HepG2 (cell line): ENCODE results near the gene GLT1D1. TPM values are rescaled to one million over a fixed set of nuclear protein-coding genes. Genes with fewer than 3 reads are reported as not detected.

ENCODE experiments used
- CBX1 ChIP-seq: IDR thresholded peaks from one replicate; pipeline ENCODE4 v1.6.1; 2016; ENCODE audit warnings: antibody characterized with exemption, low read depth
- DMAP1 ChIP-seq: IDR thresholded peaks from 2 replicates; pipeline ENCODE4 v1.6.1; 2016
- GABPA ChIP-seq, 2 experiments: IDR thresholded peaks; 2 replicates each; pipeline ENCODE4 v1.6.1; 2011 to 2016; ENCODE audit warnings: low read depth in 2 of 2, low read length in 1 of 2, missing biosample characterization in 1 of 2, missing genetic modification characterization in 1 of 2
- HNRNPL ChIP-seq: fragments of 200-400 bp; formaldehyde crosslinking; IDR thresholded peaks from 2 replicates; pipeline ENCODE4 v1.6.1; 2017; ENCODE audit warnings: mild to moderate bottlenecking, low read depth, low read length
- HNRNPLL ChIP-seq: fragments of 200-400 bp; formaldehyde crosslinking; IDR thresholded peaks from 2 replicates; pipeline ENCODE4 v1.6.1; 2017; ENCODE audit warnings: mild to moderate bottlenecking, low read depth, low read length; ENCODE audit not compliant: poor library complexity, severe bottlenecking
- KDM4B ChIP-seq: sonication (generic); formaldehyde crosslinking; IDR thresholded peaks from 2 replicates; pipeline ENCODE4 v1.4.0; 2020; ENCODE audit warnings: missing genetic modification reagents
- KDM5A ChIP-seq: fragments of 200-600 bp; sonication (generic); IDR thresholded peaks from 2 replicates; pipeline ENCODE4 v1.7.0; 2018; ENCODE audit warnings: antibody characterized with exemption, mild to moderate bottlenecking, low read length, borderline replicate concordance
- MTA1 ChIP-seq: sonication (generic); formaldehyde crosslinking; IDR thresholded peaks from 2 replicates; pipeline ENCODE4 v1.4.0; 2020; ENCODE audit warnings: missing genetic modification reagents, mild to moderate bottlenecking, borderline replicate concordance
- PCBP1 ChIP-seq: fragments of 200-400 bp; formaldehyde crosslinking; IDR thresholded peaks from 2 replicates; pipeline ENCODE4 v1.6.1; 2017; ENCODE audit warnings: mild to moderate bottlenecking, low read depth, low read length, borderline replicate concordance
- SIN3B ChIP-seq: fragments of 150-350 bp; IDR thresholded peaks from 2 replicates; pipeline ENCODE4 v1.6.1; 2014; ENCODE audit warnings: low read length
- SSRP1 ChIP-seq: IDR thresholded peaks from 2 replicates; pipeline ENCODE4 v1.6.1; 2016; ENCODE audit warnings: control low read depth
- TMF1 ChIP-seq: sonication (generic); formaldehyde crosslinking; IDR thresholded peaks from 2 replicates; pipeline ENCODE4 v1.8.1; 2022; ENCODE audit warnings: low read depth, missing genetic modification reagents
- ZNF558 ChIP-seq: sonication (generic); formaldehyde crosslinking; IDR thresholded peaks from 2 replicates; pipeline ENCODE4 v1.9.0; 2022; ENCODE audit warnings: mild to moderate bottlenecking, missing genetic modification reagents, borderline replicate concordance
- ZNF747 ChIP-seq: sonication (generic); formaldehyde crosslinking; IDR thresholded peaks from 2 replicates; pipeline ENCODE4 v1.8.1; 2023; ENCODE audit warnings: missing genetic modification reagents, mild to moderate bottlenecking, borderline replicate concordance
- ZNF761 ChIP-seq: sonication (generic); formaldehyde crosslinking; conservative IDR thresholded peaks from 2 replicates; pipeline ENCODE4 v1.4.0; 2020; ENCODE audit warnings: mild to moderate bottlenecking, missing genetic modification reagents
- ZNF766 ChIP-seq: sonication (generic); formaldehyde crosslinking; IDR thresholded peaks from 2 replicates; pipeline ENCODE4 v1.5.0; 2020; ENCODE audit warnings: missing genetic modification reagents, borderline replicate concordance
- ZNF768 ChIP-seq: sonication (generic); formaldehyde crosslinking; IDR thresholded peaks from 2 replicates; pipeline ENCODE4 v1.4.0; 2020; ENCODE audit warnings: missing genetic modification reagents
- ZNF775 ChIP-seq: sonication (generic); formaldehyde crosslinking; IDR thresholded peaks from 2 replicates; pipeline ENCODE4 v1.4.0; 2020; ENCODE audit warnings: missing genetic modification reagents, mild to moderate bottlenecking, moderate library complexity, borderline replicate concordance
- ZSCAN12 ChIP-seq: sonication (generic); formaldehyde crosslinking; IDR thresholded peaks from 2 replicates; pipeline ENCODE4 v1.9.0; 2021; ENCODE audit warnings: mild to moderate bottlenecking, missing genetic modification reagents
- polyA plus RNA-seq, 8 experiments: library from polyadenylated mRNA; depleted of rRNA in 3 of 8; stranded (reverse) in 7 of 8; unstranded in 1 of 8; fragments of >200 nt; fragmentation: Illumina TruSeq in 4 of 8; extraction: Trizol in 4 of 8; gene quantifications; 2 replicates each; pipeline versions ENCODE4 v1.2.1 to v1.2.3, GENCODE V29; 2011 to 2016; ENCODE audit warnings: low read depth in 4 of 8, missing spikeins in 1 of 8, mixed read lengths in 1 of 8; ENCODE audit not compliant: insufficient read depth in 1 of 8
- total RNA-seq, 5 experiments: library from RNA; depleted of rRNA; stranded (reverse); fragments of >200 nt; fragmentation: Illumina TruSeq; extraction: Trizol; gene quantifications; 2 replicates each; pipeline ENCODE4 v1.2.3, GENCODE V29; 2016; ENCODE audit warnings: low read depth in 1 of 5
- TF ChIP-seq, protein P1 (sequence below): sonication (generic); formaldehyde crosslinking; conservative IDR thresholded peaks from 2 replicates; pipeline ENCODE4 v1.4.0; 2020; ENCODE audit warnings: mild to moderate bottlenecking, missing genetic modification reagents, moderate library complexity
- TF ChIP-seq, protein P2 (sequence below): sonication (generic); formaldehyde crosslinking; IDR thresholded peaks from 2 replicates; pipeline ENCODE4 v1.8.0; 2022; ENCODE audit warnings: missing genetic modification reagents, mild to moderate bottlenecking, borderline replicate concordance
- TF ChIP-seq, protein P3 (sequence below): IDR thresholded peaks from 2 replicates; pipeline ENCODE4 v1.6.1; 2016; ENCODE audit warnings: control low read depth

The GLT1D1 gene
- total and polyA plus RNA-seq, 2 of the 13 experiments (the other 11 are each of a cell fraction or from before 2014, with no cell fraction given) = 0.09 to 0.17 TPM

DNA sequence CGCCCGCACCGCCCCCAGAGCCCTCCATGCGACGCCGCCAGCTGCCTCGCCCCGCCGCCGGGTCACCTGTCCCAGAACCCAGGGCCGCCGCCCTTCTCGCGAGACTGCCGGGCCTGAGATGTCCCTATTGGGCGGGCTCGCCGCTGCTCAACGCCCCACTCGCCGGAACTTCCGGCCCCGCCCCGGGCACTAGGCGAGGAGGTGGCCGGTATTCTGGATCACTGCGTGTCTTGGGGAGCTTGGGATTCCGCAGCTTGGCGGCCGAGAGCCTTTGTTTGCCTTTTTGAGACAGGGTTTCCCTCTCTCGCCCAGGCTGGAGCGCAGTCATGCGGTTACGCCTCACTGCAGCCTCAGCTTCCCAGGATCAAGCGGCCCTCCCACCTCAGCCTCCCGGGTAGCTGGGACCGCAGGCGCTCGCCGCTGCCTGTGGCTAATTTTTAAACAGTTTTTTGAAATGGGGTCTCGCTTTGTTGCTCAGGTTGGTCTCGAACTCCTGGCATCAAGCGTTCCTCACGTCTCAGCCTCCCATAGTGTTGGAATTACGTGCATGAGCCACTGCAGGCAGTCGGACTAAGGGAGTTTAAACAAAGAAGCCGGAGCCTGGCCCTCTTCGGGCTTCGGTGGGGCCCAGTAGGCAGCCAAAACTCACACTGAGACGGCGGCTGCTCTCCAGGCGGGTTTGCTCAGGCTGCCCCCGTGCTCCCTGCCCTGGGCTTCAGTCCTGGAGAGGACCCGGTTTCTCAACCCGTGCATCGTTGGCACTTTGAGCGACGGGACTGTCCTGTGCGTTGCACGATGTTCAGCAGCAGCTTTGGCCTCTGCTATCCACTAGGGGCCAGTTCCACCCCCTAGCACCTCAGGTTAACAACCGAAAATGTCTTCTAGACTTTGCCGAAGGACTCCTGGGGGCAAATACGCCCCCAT is 29.1 kb upstream of the GLT1D1 start, which contains the start of gene SLC15A4 (continued):
- TF ChIP-seq HNRNPLL = peak; percentile 91
- TF ChIP-seq, protein P1, sequence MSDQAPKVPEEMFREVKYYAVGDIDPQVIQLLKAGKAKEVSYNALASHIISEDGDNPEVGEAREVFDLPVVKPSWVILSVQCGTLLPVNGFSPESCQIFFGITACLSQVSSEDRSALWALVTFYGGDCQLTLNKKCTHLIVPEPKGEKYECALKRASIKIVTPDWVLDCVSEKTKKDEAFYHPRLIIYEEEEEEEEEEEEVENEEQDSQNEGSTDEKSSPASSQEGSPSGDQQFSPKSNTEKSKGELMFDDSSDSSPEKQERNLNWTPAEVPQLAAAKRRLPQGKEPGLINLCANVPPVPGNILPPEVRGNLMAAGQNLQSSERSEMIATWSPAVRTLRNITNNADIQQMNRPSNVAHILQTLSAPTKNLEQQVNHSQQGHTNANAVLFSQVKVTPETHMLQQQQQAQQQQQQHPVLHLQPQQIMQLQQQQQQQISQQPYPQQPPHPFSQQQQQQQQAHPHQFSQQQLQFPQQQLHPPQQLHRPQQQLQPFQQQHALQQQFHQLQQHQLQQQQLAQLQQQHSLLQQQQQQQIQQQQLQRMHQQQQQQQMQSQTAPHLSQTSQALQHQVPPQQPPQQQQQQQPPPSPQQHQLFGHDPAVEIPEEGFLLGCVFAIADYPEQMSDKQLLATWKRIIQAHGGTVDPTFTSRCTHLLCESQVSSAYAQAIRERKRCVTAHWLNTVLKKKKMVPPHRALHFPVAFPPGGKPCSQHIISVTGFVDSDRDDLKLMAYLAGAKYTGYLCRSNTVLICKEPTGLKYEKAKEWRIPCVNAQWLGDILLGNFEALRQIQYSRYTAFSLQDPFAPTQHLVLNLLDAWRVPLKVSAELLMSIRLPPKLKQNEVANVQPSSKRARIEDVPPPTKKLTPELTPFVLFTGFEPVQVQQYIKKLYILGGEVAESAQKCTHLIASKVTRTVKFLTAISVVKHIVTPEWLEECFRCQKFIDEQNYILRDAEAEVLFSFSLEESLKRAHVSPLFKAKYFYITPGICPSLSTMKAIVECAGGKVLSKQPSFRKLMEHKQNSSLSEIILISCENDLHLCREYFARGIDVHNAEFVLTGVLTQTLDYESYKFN (CRISPR knock-in tag) = no peak
- TF ChIP-seq HNRNPL = no peak
- TF ChIP-seq TMF1 (CRISPR knock-in tag) = 0 out of 2 replicates have a peak, but pooled peaks have one; percentile 49
- TF ChIP-seq ZNF775 = no peak
- no peak for TF ChIP-seq SSRP1
- TF ChIP-seq ZNF761 = no peak
- TF ChIP-seq, protein P2, sequence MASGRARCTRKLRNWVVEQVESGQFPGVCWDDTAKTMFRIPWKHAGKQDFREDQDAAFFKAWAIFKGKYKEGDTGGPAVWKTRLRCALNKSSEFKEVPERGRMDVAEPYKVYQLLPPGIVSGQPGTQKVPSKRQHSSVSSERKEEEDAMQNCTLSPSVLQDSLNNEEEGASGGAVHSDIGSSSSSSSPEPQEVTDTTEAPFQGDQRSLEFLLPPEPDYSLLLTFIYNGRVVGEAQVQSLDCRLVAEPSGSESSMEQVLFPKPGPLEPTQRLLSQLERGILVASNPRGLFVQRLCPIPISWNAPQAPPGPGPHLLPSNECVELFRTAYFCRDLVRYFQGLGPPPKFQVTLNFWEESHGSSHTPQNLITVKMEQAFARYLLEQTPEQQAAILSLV (CRISPR knock-in tag) = no peak
- TF ChIP-seq ZNF558 (CRISPR knock-in tag) = no peak
- peak; percentile 90 for TF ChIP-seq DMAP1
- TF ChIP-seq SIN3B = no peak
- peak; percentile 66 for TF ChIP-seq CBX1
- 0 out of 2 replicates have a peak, but pooled peaks have one; percentile 53 for TF ChIP-seq ZNF747 (CRISPR knock-in tag)
- no peak; the same call in 1 of the 2 replicates for TF ChIP-seq ZNF768 (CRISPR knock-in tag)
- peak; percentile 95 for TF ChIP-seq GABPA (IDR thresholded peaks at IDR 0.05; ENCODE audit: low read depth, low read length)
- peak; percentile 96 for TF ChIP-seq GABPA (CRISPR knock-in tag; IDR thresholded peaks at IDR 0.05; ENCODE audit: low read depth)
- TF ChIP-seq ZSCAN12 (CRISPR knock-in tag) = no peak
- TF ChIP-seq, protein P3, sequence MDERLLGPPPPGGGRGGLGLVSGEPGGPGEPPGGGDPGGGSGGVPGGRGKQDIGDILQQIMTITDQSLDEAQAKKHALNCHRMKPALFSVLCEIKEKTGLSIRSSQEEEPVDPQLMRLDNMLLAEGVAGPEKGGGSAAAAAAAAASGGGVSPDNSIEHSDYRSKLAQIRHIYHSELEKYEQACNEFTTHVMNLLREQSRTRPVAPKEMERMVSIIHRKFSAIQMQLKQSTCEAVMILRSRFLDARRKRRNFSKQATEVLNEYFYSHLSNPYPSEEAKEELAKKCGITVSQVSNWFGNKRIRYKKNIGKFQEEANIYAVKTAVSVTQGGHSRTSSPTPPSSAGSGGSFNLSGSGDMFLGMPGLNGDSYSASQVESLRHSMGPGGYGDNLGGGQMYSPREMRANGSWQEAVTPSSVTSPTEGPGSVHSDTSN = peak; percentile 90
- TF ChIP-seq KDM5A = peak; percentile 37; the same call in 1 of the 2 replicates
- no peak for TF ChIP-seq MTA1 (CRISPR knock-in tag)
- no peak for TF ChIP-seq PCBP1
- TF ChIP-seq ZNF766 (CRISPR knock-in tag) = no peak
- no peak for TF ChIP-seq KDM4B
